Glomerular visceral epithelial cell (primary cell): ENCODE results near the gene CAP1.
"Not testable (repeated sequence)": the region's sequence is repeated elsewhere in the genome, so short reads cannot be mapped to it uniquely, and the experiment has no call there.

ENCODE experiments used
- DNase-seq: peaks from one replicate; pipeline ENCODE4 v3.0.0-alpha.2; 2016; ENCODE audit errors: extremely low spot score

Gene CAP1, protein sequence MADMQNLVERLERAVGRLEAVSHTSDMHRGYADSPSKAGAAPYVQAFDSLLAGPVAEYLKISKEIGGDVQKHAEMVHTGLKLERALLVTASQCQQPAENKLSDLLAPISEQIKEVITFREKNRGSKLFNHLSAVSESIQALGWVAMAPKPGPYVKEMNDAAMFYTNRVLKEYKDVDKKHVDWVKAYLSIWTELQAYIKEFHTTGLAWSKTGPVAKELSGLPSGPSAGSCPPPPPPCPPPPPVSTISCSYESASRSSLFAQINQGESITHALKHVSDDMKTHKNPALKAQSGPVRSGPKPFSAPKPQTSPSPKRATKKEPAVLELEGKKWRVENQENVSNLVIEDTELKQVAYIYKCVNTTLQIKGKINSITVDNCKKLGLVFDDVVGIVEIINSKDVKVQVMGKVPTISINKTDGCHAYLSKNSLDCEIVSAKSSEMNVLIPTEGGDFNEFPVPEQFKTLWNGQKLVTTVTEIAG

DNA sequence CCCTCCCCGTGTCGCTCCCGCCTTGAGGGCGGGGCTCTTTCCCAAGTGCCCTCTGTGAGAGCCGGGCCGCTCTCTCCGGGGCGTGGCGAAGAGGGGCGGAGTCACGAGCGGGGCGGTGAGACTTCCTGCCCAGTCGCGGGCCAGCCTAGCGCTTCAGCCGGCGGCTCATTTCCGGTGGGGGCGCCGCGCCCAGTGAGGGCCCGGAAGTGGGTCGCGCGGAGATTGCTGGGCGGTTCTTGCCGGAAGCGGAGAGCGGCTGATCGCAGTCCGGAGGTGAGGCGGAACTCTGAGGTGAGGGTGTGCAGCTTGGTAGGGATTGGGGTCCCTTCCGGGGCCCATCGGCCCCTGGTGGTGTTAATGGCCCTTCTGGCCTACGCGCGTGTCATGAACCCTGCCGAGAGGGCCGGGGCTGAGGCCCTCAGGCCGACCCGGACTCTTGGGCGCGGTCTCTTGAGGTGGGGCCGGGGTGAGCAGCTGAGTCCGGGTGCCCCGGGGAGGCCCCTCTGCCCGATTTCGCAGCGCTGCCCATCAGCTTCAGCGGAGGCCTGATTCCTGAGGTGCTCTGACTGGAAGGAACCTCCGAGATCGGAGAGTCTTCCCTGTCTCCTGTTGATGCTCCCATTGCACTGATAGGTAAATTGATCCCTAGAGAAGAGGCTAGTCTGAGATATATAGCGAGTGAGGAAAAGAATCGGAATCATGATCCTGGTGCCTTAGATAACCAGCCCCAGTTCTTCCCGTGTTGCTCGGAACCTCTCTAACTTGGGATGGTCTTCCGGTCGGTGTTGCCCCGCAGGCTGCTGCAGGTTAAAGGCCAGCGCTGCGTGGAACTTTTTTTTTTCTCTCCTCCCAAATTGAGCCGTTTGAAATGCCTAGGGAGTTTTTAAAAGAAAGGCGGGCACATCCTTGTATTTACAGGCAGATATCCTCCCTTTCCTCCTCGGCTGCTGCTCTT lies at the start of gene CAP1:
TSS of gene CAP1 (plus strand) at position 219 of the 955 bp plus-strand sequence. CDS start 18,618 bp downstream, outside the sequence.
- peak; percentile 100 for DNase-seq

GRCh38 chr1:39992234-39992633 lies 48.3 kb upstream of the CAP1 start:
- DNase-seq: peak; percentile 51

GRCh38 chr1:39992888-39993287 lies 47.6 kb upstream of the CAP1 start:
- no peak for DNase-seq

DNA sequence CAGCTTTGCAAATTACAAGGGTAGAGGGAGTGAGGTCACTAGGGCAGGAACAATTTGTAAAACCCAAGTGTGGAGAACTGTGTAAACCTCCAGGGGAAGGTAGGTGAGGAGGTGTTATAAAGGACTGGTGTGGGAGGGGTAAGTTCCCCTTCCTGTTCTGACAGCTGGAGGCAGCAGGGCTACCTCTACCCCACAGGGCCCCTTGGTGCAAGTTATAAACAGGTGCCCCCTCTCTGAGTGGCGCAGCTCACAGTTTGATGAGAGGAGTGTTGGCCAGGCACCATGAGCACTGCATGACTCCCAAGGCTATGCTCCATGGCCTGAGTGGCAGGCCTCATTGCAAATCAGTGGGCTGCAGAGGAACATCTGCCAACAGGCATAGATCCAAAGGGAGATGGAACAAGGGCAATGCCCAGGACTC lies 44.5 kb upstream of the CAP1 start:
- DNase-seq: no peak

- DNase-seq: no peak
Measured at GRCh38 chr1:39996396-39997004, 44.0 kb upstream of the CAP1 start.

- DNase-seq: no peak
Measured at GRCh38 chr1:40001456-40001855, 39.1 kb upstream of the CAP1 start.

- DNase-seq: no peak
Measured at GRCh38 chr1:40003156-40004093, 37.1 kb upstream of the CAP1 start.

DNA sequence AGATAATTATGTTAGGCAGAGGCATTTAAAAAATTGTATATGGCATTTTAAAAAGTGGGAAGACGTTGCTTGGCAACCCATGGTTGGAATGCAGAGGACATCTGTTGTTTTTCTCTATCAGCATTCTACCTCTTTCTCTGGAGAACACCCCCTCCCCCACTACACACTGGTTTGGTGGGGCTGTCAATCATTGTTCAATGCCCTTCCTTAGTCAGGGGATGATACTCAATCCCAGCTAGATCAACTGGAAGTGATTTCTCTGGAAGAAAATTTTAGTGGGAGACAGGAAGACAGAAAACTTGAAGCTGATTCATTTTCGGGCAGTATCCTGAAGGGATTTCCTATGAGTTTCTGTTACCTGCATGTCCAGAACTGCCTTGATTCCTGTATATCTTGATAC lies 35.7 kb upstream of the CAP1 start:
- DNase-seq: no peak

DNA sequence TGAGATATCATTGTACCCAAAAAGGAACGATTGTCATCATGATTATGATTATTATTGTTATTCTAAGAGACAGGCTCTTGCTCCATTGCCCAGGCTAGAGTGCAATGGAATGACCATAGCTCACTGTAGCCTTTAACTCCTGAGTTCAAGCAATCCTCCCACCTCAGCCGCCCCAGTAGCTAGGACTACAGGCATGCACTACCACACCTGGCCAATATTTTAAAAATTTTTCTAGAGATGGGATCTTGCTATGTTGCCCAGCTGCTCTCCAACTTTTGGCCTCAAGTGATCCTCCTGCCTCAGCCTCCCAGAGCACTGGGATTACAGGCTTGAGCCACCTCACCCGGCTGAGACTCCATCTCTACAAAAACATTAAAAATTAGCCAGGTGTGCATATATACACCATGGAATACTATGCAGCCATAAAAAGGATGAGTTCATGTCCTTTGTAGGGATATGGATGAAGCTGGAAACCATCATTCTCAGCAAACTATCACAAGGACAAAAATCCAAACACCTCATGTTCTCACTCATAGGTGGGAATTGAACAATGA lies 33.0 kb upstream of the CAP1 start:
- not testable (repeated sequence) for DNase-seq

DNA sequence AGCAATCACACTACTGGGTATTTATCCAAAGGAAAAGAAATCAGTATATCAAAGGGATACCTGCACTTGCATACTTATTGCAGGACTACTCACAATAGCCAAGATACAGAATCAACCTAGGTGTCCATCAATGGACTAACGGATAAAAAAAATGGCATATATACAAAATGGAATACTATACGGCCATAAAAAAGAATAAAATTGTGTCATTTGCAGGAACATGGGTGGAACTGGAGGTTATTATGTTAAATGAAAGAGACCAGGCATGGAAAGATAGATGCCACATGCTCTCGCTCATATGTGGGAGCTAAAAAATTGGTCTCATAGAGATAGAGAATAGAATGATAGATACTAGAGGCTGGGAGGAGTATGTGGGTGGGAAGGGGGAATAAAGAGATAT lies 29.3 kb upstream of the CAP1 start:
- DNase-seq: no peak

GRCh38 chr1:40014253-40014706 lies 26.2 kb upstream of the CAP1 start:
- no peak for DNase-seq

DNA sequence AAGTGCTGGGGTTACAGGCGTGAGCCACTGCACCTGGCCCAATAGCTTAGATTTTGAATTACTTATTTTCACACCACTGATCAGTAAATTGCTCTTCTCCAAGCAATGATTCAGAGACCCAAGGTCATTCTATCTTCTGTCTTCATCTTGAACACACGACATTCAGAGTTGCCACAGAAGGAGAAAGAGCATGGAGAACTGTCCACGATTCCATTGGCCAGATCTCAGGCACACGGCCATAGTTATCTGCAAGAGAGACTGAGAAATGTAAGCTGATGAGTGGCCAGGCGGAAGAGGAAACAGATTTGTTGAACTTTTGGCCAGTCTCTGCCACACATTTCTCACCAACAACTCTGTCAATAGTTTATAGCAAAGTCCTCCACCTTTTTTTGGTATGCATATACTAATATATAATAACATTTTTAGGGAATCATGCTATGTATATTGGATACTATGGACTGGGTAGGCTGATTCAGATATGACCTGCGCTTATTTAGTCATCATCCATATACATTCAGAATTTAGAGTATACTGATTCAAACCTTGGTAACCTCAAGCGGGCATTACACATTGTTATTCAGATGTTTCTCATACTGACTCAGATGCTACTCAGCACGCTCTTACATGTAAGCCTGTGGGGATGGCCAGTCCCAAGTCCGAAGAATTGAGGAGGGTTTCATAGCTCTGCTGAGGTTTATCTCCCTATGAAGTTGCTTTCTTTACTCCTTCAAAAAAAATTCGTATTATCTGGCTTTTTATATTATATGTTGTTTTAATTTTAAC lies 25.5 kb upstream of the CAP1 start:
- peak; percentile 56 for DNase-seq

GRCh38 chr1:40017951-40018575 lies 22.5 kb upstream of the CAP1 start:
- DNase-seq: no peak

DNA sequence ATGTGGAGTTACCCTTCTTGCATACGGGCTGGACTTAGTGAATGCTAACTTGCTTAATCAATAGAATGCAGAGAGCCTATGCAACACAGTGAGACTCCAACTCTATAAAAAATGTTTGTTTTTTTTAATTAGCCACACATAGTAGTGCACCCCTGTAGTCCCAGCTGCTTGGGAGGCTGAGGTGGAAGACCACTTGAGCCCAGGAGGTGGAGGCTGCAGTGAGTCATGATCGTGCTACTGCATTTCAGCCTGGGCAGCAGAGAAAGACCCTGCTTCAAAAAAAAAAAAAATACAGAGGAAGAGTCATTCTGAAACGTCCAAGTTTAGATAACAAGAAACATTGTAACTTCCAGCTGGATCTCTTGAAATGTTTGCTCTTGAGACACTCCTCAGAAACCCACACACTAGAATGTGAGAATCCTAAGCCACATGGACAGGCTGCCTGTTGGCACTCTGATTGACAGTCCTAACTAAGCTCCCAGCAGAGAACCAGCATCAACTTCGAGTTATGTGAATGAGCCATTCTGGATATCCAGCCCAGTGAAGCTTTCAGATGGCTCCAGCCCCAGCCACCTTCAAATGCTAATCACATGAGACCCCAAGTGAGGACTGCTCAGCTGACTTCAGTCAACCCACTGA lies 20.0 kb upstream of the CAP1 start:
- no peak for DNase-seq

- no peak for DNase-seq
Measured at GRCh38 chr1:40023379-40023944, 17.1 kb upstream of the CAP1 start.

DNA sequence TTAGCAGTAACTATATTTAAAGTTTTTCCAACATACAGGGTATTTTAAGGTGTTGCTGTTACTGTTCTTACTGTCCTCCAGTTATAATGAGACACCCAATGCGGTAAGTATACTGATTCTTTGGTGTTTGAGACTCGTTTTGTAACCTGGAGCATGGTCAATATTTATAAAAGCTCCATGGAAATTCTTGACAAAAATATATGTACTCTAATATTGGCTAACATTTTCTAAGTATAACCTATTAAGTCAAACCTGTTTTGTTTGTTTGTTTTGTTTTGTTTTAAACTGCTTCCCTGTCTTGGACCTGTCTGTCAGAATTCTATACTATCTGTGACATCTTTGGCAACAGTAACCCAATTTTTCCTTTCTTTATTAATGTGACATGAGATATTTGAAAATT lies 15.9 kb upstream of the CAP1 start:
- DNase-seq: no peak

GRCh38 chr1:40027647-40028046 lies 12.9 kb upstream of the CAP1 start:
- no peak for DNase-seq

DNA sequence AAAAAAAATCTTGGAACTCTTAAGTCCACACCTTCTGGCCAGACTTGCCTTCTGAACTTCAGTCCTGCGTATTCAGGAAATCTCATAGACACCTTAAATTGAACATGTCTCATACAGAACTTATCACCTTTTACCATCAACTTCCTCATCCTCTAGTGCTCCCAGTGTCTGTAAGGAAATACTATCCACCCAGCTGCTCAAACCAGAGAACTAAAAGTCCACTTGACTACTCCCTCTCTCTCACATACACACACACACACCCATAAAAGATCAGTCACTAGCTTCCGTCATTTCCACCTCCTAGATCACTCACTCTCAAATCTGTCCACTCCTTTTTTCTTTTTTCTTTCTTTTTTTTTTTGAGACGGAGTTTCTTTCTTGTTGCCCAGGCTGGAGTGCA lies 10.9 kb upstream of the CAP1 start:
- no peak for DNase-seq
